ENCODE measurements around the gene PLXDC1. TPM values are rescaled to one million over a fixed set of nuclear protein-coding genes. Genes with fewer than 3 reads are reported as not detected.

Gene PLXDC1
- total RNA-seq, result 36.4 TPM

DNA sequence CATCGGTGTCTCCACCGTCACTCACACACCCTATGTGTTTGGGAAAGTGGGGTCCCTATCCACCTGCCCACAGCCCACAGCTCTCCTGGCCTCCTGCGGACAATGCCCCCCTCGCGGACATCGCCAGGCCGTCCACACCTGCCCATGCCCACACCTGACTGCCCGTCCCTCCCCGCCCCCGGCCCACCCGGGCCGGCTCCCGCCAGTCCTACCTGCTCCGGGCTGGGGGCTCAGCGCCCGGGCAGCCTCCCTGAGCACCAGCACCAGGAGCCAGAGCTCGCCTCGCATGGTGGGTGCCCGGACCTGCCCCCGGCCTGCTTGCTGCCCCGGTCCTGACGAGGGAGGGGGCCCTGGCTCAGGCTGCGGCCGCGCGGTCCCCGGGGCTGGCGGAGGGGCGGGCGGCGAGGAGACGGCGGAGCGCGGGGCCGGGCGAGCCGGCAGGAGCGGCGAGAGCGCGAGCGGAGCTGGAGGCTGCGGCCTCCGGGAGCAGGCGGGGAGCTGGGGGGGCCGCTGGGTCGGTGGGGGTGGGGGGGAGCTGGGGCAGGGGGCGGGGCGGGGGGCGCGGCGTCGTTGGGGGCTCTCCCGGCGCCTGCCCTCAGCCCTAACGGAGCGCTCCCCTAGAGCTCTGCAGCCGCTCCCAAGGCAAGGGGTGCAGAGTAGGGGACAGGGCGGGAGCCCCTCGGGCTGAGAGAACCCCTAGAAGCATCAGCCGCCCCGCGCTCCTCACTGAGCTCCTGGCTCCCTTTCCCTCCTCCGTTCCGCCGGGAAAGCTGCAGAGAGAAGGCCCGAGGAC lies at the start of gene PLXDC1:
Gene PLXDC1 (minus strand): TSS at position 488 of the 793 bp plus-strand sequence. CDS start 200 bp downstream, at position 288.
- ATAC-seq (no peak), DNase-seq (ENCODE audit: low spot score) (no peak)
- intact Hi-C loops (cut with DNase I), result loop anchor here (5.0 to 10.0 kb wide), 2 partner anchors 169 to 277 kb away; partner anchors contain the start of gene LASP1

DNA sequence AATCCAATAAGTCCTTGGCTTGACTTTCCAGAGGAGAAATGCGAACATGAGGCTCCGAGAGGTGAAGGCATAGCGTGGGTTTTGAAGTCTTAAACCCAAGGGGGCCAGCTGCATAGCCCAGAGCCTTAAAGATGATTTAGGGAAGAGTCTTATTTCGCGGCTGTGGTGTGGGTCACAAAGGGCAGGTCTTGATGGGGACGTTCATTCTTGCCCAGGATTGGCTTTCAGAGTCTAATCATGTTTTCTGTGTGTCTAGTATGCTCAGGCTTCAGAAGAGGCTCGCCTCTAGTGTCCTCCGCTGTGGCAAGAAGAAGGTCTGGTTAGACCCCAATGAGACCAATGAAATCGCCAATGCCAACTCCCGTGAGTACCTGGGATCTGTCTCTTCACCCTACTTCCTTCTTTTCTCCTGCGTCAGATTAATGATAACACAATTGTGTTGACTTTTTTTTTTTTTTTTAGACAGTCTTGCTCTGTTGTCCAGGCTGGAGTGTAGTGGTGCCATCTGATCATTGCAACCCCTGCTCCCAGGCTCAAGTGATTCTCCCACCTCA lies 49.6 kb upstream of the PLXDC1 start:
- ATAC-seq (no peak), DNase-seq (ENCODE audit: low spot score) (no peak)
- intact Hi-C loops (cut with DNase I), result no loop called here

DNA sequence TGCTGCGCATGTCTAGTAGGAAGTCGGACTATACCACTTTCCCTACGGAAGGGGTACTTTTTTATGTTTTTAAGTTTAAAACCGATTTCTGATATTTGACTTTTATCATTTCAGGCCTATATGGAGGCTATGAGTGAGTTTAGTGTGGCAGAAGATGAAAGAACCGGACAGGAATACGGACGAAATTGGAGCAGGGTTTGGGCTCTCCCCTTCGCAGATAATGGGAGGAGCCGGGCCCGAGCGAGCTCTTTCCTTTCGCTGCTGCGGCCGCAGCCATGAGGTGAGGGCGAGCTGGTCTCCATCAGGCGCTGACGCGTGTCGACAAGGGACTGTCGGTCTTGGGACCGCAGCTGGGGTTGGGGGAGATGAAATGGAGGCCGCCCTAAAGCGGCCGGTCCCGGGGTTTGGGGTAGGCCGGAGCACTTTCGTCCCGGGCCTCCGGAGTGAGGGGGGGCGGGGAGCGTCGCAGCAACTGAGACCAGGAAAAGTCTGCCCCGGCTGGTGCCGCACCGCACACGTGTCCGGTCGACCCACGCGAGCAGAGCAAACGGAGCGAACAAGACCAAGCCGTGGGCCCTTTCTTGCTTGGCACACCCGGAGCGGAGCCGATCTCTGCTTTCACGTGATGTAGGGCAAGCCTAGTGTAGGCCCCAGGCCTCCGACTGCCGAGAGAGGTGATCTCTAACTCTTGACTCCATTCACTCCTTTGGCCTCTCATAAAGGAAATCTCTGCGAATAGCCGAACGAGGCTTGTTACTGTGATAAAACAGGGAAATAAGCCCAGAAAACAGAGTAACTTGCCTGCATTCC lies 48.8 kb upstream of the PLXDC1 start, which contains the start of gene RPL19:
Gene RPL19 (plus strand): TSS at position 214 of the 810 bp plus-strand sequence. CDS start 62 bp downstream, at position 276.
- peak; percentile 83 for ATAC-seq
- peak; percentile 89 for DNase-seq (ENCODE audit: low spot score)
- intact Hi-C loops (cut with DNase I), result no loop called here

DNA sequence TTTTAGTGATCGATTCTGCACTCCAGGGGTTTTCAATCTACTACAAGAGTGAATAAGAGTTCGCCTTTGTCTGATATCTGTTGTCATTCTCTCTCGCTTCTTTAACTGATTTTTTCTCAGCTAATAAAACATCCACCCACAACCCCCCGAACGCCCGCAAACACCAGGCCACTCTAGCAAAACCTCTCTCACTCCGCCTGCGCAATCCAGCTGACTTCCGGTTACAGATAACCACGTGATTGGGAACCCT lies 48.3 kb upstream of the PLXDC1 start:
- ATAC-seq, result peak; percentile 92
- intact Hi-C loops (cut with DNase I), result no loop called here
- peak; percentile 93 for DNase-seq (ENCODE audit: low spot score)

DNA sequence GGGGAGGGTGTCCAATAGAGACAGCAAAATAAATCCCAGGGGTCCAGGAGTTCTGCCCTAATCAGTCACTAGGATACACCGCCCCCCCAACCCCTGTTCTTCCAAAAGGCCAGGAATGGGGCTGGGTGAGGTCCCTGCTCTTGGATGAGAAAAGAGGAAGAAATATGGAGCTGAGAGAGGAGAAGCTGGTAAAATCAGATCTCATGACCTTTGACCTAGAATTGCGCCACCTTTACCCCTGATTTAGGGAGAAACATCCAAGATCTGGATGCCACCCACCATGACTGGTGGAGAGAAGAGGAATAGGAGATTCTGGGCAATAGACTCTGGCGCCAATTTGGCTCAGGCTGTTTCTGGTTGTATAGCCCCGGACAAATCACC lies 46.7 kb upstream of the PLXDC1 start:
- intact Hi-C loops (cut with DNase I), result no loop called here
- no peak for ATAC-seq

DNA sequence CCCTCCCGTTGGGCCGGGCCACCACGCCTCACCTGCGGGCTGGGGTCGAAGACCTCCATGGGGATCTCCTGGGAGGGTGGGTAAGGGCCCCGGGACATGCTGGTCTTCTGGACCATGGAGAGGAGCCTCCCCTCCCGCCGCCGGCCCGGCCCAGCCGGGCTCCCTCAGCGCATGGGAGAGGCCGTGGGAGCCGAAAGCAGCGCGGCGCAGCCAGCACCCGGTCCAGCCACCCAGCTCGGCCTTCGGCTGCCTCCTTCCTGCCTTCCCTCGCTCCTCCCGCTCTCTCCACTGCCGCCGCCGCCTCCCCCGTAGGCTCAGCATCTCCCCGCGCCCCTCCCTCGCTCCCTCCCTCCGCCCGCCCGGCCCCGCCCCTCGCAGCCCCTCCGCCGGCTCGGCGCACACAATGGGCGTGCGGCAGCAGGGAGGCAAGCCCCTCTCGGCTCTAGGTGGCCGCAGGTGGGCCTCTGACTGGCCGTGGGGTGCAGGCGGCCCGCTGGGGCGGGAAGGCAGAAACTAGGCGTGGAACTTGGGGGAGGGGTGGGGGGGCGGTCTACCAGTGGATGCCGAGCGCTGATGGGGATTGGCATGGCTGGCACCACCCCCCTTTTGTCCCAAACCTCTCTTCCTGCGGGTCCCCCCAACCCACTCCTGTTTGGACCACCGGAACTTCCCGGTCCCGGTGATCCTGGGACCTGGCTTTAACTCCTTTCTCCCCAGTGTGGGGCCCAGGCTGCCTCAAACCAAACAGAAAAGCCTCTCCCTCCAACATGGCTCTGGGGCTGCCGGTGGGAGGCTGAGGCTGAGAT lies 46.1 kb upstream of the PLXDC1 start, which contains the start of gene CACNB1:
Gene CACNB1 (minus strand): TSS at position 290 of the 806 bp plus-strand sequence. CDS start 174 bp downstream, at position 116.
- ATAC-seq (peak; percentile 67), DNase-seq (ENCODE audit: low spot score) (peak; percentile 88)
- intact Hi-C loops (cut with DNase I), result no loop called here

More for the DNA sequence above, 46.7 kb upstream of the PLXDC1 start:
- no peak for DNase-seq (ENCODE audit: low spot score)

DNA sequence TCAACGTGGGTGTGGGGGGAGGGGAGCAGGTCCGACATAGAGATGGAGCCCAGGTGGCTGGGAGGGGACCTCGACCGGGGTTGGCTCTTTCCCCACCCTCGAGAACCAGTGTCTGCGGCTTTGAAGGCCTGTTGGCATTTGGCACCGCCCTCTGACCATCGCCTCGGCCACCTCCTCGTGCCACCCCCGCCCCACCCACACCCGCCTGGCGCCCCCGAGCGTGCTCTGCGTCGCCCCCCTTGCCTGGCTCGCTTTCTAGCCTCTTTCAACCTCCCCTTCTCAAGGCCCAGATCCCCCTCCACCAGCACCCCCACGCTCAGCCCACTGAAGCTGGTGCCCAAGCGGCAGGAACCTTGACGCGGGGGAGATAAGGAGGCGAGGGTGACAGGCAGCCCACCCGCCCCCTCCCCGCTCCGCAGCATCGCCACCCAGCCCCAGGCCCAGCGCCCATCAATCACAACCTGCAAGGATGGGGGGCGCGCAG lies 45.4 kb upstream of the PLXDC1 start:
- DNase-seq (ENCODE audit: low spot score), result no peak
- no peak for ATAC-seq
- intact Hi-C loops (cut with DNase I), result no loop called here

DNA sequence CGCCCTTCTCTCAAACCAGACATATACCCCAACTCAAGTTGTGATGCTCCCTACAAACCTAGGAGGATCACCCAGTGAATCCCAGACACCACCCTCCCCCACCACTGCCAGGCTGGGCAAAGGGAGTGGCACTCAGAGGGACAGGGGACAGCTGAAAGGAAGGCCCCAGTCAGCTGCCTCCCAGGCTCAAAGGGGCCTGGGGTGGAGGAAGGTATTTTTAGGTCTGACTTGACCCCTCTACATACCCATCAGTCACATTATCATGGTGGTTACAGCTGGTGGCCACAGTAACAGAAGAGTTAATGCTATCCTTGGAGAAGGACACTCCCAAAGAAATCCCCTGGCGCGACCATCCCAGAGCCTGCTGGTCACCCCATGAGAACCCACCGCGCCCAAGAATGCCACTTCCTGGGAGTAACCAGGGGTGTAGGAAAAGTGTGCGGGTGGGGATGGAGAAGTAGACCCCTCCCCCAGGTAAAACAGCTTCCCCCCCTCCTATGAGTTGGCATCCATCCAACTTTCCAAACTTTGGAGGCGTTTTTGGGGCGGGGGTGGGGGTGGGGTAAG lies 44.9 kb upstream of the PLXDC1 start:
- ATAC-seq (no peak), DNase-seq (ENCODE audit: low spot score) (no peak)
- intact Hi-C loops (cut with DNase I), result no loop called here

DNA sequence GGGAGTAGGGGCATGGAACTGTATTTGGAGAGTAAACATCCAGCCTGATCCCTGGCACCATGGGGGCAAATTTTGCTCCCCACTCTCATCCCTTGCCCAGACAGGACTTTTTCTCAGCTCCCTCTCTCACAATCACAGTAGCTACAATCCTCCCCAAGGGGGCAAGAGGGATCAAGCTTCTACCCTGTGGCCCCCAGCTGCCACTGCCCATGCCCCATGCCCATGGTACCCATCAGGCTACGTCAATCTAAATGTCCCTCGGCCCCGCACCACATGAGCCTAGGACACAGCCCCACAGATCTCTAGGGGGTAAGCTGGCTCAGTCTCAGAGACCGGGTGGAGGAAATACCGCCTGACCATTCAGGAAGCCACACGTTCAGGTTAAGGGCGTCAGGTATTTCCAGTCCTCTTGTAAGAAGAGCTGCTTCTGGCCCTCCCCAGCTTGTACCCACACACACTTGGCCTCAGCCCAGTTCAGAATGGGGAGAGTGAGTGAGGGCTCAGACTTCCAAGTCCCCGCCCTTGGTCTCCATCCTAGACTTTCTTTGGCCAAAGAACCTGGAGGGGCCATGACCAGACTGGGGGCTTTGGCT lies 44.2 kb upstream of the PLXDC1 start:
- intact Hi-C loops (cut with DNase I), result no loop called here
- ATAC-seq (no peak), DNase-seq (ENCODE audit: low spot score) (no peak)

DNA sequence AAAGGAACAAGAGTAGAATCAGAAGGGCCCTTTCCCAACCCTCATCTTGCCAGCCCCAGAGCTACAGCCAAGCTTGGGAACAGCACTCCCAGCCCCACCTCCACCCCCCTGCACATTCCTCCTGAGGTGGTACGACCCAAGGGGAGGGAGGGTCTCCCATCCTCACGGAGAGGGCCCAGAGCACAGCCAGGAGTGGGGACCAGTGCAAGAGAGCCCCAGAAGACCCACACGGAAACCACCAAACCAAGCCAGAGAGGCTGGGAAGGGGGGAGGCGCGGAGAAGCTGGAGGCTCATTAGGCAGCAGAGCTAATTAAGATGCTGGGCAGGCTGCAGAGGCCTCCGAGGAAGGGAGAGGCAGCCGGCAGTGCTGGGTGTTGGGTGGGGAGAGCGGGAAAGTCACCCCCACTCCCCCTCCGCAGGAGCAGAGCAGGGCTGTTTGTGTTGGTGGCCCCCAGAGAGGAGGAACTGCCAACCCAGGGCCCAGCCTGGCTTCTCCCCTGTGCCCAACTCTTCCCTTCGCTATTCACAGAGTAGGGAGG lies 43.6 kb upstream of the PLXDC1 start:
- ATAC-seq, result no peak
- no peak for DNase-seq (ENCODE audit: low spot score)
- intact Hi-C loops (cut with DNase I), result no loop called here

DNA sequence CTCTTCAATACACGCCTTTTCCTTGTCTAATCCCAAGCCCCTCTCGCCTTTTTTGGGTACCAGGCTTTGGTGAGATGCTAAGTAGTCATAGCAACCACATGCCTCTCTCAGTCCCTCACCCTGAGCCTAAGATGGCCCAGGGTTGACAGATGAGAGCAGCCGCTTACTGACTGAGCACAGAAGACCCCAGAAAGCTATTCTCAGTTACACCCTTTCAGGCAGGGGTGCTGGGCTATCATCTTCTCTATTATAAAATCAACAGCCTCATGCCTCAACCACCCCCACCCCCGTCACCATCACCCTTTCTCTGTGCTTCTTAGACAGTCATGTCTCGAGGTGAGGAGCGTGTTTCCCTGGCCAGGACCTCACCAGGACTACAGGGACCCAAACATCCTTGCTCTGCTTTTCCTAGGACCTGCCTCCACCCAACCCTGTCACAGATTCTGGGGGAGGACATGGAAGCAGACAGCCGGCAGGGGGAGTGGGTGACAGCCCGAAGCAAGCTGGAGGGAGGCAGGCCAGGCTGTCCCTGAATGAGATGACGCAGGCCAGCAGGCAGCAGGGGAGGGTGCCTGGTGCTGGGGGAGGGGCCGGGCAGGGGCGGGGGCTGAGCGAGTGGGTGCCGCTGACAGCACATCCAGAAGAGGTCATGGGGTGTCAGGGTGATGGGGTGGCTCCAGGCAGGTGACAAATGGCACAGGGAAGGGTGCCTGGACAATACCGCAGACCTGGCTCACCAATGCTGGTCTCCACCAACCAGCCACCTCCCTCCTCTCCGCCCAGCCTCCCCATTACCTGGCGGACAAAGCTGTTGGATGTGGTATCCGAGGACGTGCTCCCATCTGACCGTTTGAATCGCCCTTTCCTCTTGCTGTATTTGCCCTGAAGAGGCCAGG lies 42.9 kb upstream of the PLXDC1 start:
- intact Hi-C loops (cut with DNase I), result no loop called here
- DNase-seq (ENCODE audit: low spot score) (no peak), ATAC-seq (peak; percentile 31)

DNA sequence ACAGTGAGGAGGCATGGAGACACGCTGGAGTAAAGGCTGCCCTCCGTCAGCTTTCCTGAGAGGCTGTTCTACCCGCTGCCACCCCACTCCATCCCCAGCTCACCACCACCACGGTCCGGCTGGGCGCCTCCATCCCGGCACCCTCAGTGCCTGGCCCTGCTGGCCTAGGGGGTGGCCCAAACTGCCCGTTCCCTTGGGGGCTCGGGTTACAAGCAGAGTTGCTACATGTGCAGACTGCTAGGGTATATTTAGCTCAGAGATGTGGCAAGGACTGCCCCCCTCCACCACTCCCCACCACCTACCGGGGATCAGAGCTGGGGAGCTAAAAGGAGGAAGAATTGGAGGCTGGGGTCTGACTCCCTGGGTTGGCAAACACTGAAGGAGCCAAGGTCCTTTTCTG lies 41.9 kb upstream of the PLXDC1 start:
- ATAC-seq, result no peak
- DNase-seq (ENCODE audit: low spot score), result no peak
- intact Hi-C loops (cut with DNase I), result no loop called here

DNA sequence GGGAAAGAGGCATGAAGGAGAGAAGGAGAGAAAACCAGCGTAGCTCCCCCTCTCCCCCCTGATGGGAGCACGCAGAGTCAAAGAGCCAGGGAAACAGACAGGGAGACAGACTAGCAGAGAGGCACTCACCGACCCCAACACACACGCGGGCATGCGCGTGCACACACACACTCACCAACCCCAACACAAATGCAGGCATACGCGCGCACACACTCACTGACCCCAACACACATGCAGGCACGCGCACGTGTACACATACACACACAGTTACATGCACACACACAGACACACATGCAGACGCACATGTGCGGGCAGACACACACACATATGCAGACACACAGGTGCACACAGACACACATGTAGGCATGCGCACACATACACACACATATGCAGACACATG lies 41.5 kb upstream of the PLXDC1 start:
- intact Hi-C loops (cut with DNase I), result no loop called here
- no peak for ATAC-seq
- DNase-seq (ENCODE audit: low spot score), result no peak

DNA sequence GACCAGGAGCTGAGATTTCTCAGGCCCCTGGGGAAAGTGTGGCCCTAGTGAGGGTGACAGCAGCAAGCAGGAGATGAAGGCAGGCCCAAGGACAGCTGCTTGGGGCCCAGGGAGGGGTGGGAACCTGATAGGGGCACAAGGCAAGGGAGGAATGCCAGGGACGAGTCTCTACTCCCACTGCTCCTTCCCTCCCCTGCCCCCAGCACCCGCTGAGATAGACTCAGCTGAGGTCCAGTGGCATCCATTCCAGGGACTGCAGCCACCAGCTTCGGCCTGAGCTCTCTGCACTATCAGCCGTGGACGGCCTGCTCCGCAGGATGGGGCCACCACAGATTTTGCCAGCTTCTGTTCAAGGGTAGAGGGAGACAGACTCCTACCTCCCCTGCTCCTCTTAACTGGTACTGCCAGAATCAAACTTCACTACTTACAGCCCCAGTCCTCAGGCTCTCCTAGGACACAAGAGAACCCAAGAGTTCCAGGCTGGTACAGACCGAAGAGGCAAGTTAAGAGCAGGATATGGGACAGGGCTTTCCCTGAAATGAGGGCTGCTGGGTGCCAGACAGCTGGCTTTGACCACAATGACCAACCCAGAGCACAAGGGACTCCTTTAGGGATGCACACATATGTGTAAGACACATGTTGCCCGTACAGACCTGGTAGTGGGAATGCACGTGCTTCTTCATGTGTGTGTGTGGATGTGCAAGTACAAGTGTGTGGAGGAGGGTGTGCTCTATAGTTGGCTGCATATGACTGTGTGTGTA lies 40.5 kb upstream of the PLXDC1 start:
- intact Hi-C loops (cut with DNase I), result no loop called here
- DNase-seq (ENCODE audit: low spot score), result no peak
- no peak for ATAC-seq

DNA sequence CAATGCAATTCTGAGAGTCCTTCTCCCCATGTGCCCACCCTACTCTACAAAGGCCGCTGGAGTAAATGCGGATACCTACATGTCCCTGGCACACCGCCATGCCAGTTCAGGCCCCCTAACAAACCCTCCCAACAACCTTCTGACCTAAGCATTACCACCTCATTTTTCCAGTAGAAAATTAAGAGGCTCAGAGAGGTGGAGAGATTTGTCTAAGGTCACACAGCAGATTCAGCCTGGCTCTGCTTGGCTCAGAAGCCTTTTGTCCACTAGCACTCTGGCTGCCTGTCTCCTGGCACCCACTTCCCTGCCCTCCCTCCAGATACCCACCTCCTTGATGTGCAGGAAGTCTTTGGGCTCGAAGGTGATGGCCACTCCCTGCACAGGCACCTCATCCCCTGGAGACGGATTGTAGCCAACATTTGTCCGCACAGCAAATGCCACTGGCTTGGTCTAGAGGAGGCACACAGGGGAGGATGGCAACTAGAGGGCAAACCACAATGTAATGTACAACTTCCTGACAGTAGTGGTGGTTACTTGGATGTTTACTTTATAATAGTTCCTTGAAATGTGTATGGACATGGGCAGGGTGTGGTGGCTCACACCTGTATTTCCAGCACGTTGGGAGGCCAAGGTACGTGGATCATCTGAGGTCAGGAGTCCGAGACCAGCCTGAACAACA lies 35.9 kb upstream of the PLXDC1 start:
- no peak for DNase-seq (ENCODE audit: low spot score)
- intact Hi-C loops (cut with DNase I), result no loop called here
- no peak for ATAC-seq

DNA sequence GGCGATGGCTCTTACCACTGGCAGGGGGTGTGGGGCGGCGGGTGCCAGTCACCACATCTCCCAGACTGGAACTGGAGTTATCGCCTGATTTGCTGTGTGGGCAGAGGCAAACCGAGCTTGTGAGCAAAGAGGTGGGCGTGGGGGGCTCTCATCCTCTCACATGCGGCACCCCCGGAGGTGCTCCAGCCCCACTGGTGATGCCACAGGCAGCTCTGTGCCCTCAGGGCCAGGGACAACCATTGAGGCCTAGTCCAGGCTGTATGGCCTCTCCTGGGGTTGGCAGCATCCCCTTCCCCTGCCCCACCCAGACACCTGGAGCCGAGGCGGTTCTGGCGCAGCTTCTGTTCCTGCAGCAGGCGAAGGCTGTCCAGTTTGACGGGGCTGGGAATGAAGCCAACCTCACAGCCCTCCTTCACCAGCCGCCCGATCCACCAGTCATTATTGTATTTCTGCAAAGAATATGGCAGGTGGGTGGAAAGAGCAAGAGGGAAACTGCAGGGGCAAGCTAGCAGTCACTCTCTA lies 35.1 kb upstream of the PLXDC1 start:
- ATAC-seq (no peak), DNase-seq (ENCODE audit: low spot score) (no peak)
- intact Hi-C loops (cut with DNase I), result no loop called here
